Testis (tissue), 3 donors: ENCODE data around the gene PSMD2. TPM values are rescaled to one million over a fixed set of nuclear protein-coding genes. Genes with fewer than 3 reads are reported as not detected.

ENCODE experiments used
- DNase-seq: peaks from one replicate; pipeline ENCODE4 v3.0.0-alpha.2; 2019
- H3K27ac ChIP-seq, 2 donors: fragments of 200-600 bp; sonication (generic); one replicate each; pipeline ENCODE4 v1.5.1; 2019
- H3K27me3 ChIP-seq: fragments of 200-600 bp; sonication (generic); one replicate; pipeline ENCODE4 v1.5.1; 2019
- H3K36me3 ChIP-seq: fragments of 200-600 bp; sonication (generic); one replicate; pipeline ENCODE4 v1.5.1; 2017; ENCODE audit warnings: low read depth; ENCODE audit errors: missing control alignments
- H3K4me1 ChIP-seq: fragments of 200-600 bp; sonication (generic); one replicate; pipeline ENCODE4 v1.5.1; 2019
- H3K4me3 ChIP-seq, 2 donors: fragments of 200-600 bp; sonication (generic); one replicate each; pipeline ENCODE4 v1.5.1; 2017 to 2019
- H3K9me3 ChIP-seq: fragments of 200-600 bp; sonication (generic); one replicate; pipeline ENCODE4 v1.5.1; 2017
- CTCF ChIP-seq, 3 experiments: fragments of 450-650 bp in 2 of 3; fragments of 200-600 bp in 1 of 3; sonication (generic) in 1 of 3; IDR thresholded peaks; one replicate each; pipeline ENCODE4 v1.5.1; 2016 to 2019; ENCODE audit warnings: antibody characterized with exemption in 3 of 3, mild to moderate bottlenecking in 2 of 3, moderate library complexity in 1 of 3
- POLR2A ChIP-seq: fragments of 450-650 bp; IDR thresholded peaks from one replicate; pipeline ENCODE4 v1.6.1; 2017; ENCODE audit warnings: antibody characterized with exemption, mild to moderate bottlenecking, moderate library complexity
- WGBS, 2 donors: methylation state at CpG; one replicate each; pipeline ENCODE4 v1.1.5; 2018; 5-methylcytosine and 5-hydroxymethylcytosine counted together
- intact Hi-C: fragments of 100-400 bp; cut with DNase I; formaldehyde crosslinking; loops from one replicate; pipeline ENCODE4 v1.15.1; 2023; ENCODE audit warnings: low total_unique reads
- polyA plus RNA-seq: library from polyadenylated mRNA; stranded (reverse); fragments of 350-450 nt; fragmentation: Illumina TruSeq; extraction: RNeasy Lipid Tissue Mini Kit (QIAGEN cat#74804); gene quantifications from one replicate; pipeline ENCODE4 v1.2.3, GENCODE V29; 2014; ENCODE audit warnings: low read depth, low replicate concordance; ENCODE audit not compliant: insufficient read depth
- total RNA-seq, 2 donors: library from RNA; depleted of rRNA; stranded (reverse); fragments of >200 nt; gene quantifications; one replicate each; pipeline ENCODE4 v1.2.3, GENCODE V29; 2016

Gene PSMD2
- total and polyA plus RNA-seq, 3 donors from 2014 or later = 289 to 379 (median 339) TPM

- Histone ChIP-seq H3K36me3 (peaks cover 3% of the 10 kb centered on the region), H3K4me1 (peaks cover 14% of the 10 kb centered on the region), H3K27ac (no peak overlapping the region), H3K4me3 (no peak overlapping the region), H3K9me3 (no peaks in the 10 kb centered on the region), H3K27me3 (no peaks in the 10 kb centered on the region)
- TF ChIP-seq POLR2A (no peak), CTCF (IDR thresholded peaks at IDR 0.05) (no peak)
- intact Hi-C loops = no loop called here
- 64 to 81% methylated on average over 8 to 10 of the region's 10 CpGs for WGBS, 2 donors
- DNase-seq = no peak
These were observed 33.5 kb downstream of the PSMD2 start for GRCh38 chr3:184332370-184333090.

- H3K4me3 ChIP-seq = no peak overlapping the region
- H3K4me1 ChIP-seq = peaks cover 21% of the 10 kb centered on the region
- 81 to 88% methylated on average over 6 of the region's 6 CpGs for WGBS, 2 donors
- intact Hi-C loops = no loop called here
- no peak for TF ChIP-seq CTCF (IDR thresholded peaks at IDR 0.05)
- TF ChIP-seq POLR2A = no peak
- peaks cover 3% of the 10 kb centered on the region for H3K36me3 ChIP-seq
- no peak overlapping the region for H3K27ac ChIP-seq
- H3K9me3 ChIP-seq = no peaks in the 10 kb centered on the region
- H3K27me3 ChIP-seq = no peaks in the 10 kb centered on the region
- DNase-seq = no peak
These were observed 34.1 kb downstream of the PSMD2 start for GRCh38 chr3:184333190-184333589.

GRCh38 chr3:184333700-184334099 lies 34.7 kb downstream of the PSMD2 start:
- WGBS, 2 donors = 81 to 85% methylated on average over 3 of the region's 3 CpGs
- TF ChIP-seq POLR2A = no peak
- TF ChIP-seq CTCF (IDR thresholded peaks at IDR 0.05) = no peak
- Histone ChIP-seq H3K9me3 (no peaks in the 10 kb centered on the region), H3K36me3 (peaks cover 3% of the 10 kb centered on the region), H3K27me3 (no peaks in the 10 kb centered on the region), H3K4me1 (peaks cover 26% of the 10 kb centered on the region), H3K4me3 (no peak overlapping the region), H3K27ac (no peak overlapping the region)
- DNase-seq = no peak
- intact Hi-C loops = no loop called here

- no peaks in the 10 kb centered on the region for H3K36me3 ChIP-seq
- 82% methylated on average over 13 to 15 of the region's 15 CpGs for WGBS, 2 donors
These were observed 35.6 kb downstream of the PSMD2 start for GRCh38 chr3:184334470-184335158.

More at GRCh38 chr3:184334470-184335158, 35.6 kb downstream of the PSMD2 start:
- H3K27ac ChIP-seq = peak overlapping the region; percentile 96 to 98
- no peaks in the 10 kb centered on the region for H3K9me3 ChIP-seq
- H3K4me1 ChIP-seq = peaks cover 31% of the 10 kb centered on the region
- DNase-seq = no peak
- TF ChIP-seq POLR2A (no peak), CTCF (IDR thresholded peaks at IDR 0.05) (no peak)
- H3K27me3 ChIP-seq = no peaks in the 10 kb centered on the region
- intact Hi-C loops = no loop called here
- no peak overlapping the region for H3K4me3 ChIP-seq
